HG02981 (cell line): ENCODE measurements around the gene CDC14A.

ENCODE experiments used
- ATAC-seq: cut with Tn5 transposase; IDR thresholded peaks from one replicate; pipeline ENCODE4 v1.9.1; 2021; ENCODE audit warnings: mild to moderate bottlenecking, moderate library complexity; ENCODE audit not compliant: unreplicated experiment

CDC14A gene

GRCh38 chr1:100526894-100527293 lies 174.6 kb downstream of the CDC14A start:
- no peak for ATAC-seq

DNA sequence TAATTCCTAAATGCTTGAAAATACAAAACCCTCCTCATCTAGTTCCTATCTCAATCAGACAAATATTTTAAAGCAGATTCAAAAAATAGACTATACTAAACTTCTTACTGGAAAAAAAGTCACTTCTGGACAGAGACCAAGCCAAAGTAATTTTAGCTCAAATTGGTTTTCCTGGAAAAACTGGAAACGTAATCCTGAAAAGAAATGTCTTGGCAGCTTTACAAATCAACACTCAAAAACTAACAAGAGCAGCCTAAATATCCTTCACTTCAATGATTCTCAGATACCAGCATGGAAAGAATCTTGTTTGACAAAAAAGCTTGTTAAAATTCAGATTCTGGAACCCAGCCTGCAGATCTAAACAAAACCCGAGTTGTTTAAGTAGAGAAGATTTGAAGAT lies 176.6 kb downstream of the CDC14A start:
- ATAC-seq = no peak

DNA sequence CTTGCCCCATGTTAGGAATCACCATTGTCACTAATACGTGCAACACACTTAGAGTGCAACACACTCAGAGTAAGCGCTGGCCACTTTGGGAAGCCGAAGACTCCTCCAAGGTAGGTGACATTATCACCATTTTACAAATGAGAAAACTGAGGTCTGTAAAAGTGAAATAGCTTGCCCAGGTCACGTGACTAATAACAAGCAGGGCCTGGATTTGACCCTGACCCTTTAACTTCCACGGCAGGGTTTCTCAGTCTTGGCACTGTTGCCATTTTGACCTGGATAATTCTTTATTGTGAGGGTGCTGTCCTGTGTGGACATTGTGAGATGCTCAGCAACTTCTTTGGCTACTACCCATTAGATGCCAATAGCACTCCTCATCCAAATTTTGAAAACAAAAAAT lies 177.8 kb downstream of the CDC14A start:
- no peak for ATAC-seq

DNA sequence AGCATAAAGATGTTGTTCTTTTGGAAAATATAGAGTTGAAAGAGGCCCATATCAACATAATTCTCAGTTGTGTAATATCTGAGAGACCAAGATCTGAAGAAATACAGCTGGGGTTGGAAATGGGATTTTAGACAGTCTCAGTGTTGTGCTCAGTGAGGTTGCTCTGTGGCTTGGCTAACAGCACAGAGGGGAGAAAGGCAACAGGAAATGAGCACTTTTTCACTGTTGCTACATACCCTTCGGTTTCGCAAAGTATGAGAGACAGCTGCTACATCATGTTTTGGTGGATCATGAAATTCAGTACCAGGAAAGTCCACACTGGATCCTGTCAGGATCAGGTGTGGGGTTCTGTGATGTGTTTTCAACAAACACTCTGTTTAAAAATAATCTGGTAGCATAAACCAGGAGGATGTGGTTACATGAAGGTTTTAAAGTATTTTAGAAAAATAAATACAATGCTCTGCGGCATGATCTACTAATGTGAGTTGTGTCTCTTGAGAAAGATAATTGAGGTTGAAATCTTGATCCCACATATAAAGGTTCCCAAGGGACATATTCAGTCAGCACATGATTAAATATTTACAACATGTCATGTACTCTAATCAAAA lies 178.7 kb downstream of the CDC14A start:
- peak; percentile 90 for ATAC-seq

DNA sequence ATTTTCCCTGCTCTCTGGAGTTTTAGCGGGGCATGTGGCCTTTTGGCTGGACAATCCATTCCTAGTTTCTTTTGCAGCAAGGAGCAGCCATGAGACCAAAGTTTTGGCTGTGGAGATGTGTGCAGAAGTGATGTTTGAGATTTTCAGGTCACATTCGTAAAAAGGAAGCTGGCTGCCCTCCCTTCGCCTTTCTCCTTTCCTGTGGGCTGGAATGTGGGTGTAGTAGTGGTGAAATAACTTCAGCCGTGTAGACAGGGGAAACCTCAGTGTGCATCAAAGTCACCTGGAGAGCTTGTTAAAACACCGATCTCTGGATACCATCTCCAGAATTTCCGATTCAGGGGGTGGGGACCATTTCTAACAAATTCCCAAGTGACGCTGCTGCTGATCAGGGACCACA lies 180.3 kb downstream of the CDC14A start:
- no peak for ATAC-seq

GRCh38 chr1:100535264-100535663 lies 183.0 kb downstream of the CDC14A start:
- no peak for ATAC-seq

- ATAC-seq = peak; percentile 83
These were observed 183.7 kb downstream of the CDC14A start for GRCh38 chr1:100536031-100536430.

- no peak for ATAC-seq
These were observed 186.9 kb downstream of the CDC14A start for GRCh38 chr1:100538913-100539835.

DNA sequence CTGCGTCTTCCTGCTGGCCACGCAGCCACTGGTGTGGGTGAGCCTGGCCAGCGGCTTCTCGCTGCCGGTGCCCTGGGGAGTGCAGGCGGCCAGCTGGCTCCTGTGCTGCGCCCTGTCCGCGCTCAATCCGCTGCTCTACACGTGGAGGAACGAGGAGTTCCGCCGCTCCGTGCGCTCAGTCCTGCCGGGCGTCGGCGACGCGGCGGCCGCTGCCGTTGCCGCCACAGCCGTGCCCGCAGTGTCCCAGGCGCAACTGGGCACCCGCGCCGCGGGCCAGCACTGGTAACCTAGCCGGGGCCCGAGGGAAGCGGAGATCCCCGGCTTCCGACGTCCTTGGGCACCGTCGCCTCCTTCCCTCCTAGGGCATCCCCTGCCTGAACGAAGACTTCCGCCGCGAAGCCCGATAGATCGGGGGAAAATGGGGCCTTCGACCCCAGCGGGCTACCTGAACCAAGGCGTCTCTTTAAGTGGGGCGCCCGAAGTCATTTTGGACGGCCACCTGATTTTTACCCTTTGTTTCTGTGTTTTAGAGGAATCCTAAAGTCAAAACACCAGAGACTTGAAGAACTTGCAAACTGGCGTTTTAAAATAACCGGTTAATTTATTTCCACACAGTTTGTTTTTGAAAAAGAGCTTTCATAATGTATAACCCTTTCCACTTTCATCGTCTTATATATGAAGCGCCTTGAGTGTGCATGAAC lies 187.7 kb downstream of the CDC14A start:
- no peak for ATAC-seq

- ATAC-seq = no peak
These were observed 190.0 kb downstream of the CDC14A start for GRCh38 chr1:100542285-100542684.

GRCh38 chr1:100543640-100544039 lies 191.3 kb downstream of the CDC14A start:
- peak; percentile 42 for ATAC-seq

- no peak for ATAC-seq
These were observed 192.5 kb downstream of the CDC14A start for GRCh38 chr1:100544791-100545190.

- no peak for ATAC-seq
These were observed 193.5 kb downstream of the CDC14A start for GRCh38 chr1:100545855-100546254.

DNA sequence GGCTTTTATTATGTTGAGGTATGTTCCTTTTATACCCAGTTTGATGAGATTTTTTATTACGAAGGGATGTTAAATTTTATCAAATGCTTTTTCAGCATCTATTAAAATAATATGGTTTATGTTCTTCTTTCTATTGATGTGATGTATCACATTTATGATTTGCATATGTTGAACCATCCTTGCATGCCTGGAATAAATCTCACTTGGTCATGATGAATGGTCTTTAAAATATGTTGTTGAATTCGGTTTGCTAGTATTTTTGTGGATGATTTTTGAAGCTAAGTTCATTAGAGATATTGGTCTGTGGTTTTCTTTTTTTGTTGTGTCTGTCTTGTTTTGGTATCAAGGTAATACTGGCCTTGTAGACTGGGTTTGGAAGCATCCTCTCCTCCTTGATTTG lies 199.7 kb downstream of the CDC14A start:
- ATAC-seq = no peak

GRCh38 chr1:100552922-100553321 lies 200.6 kb downstream of the CDC14A start:
- no peak for ATAC-seq

DNA sequence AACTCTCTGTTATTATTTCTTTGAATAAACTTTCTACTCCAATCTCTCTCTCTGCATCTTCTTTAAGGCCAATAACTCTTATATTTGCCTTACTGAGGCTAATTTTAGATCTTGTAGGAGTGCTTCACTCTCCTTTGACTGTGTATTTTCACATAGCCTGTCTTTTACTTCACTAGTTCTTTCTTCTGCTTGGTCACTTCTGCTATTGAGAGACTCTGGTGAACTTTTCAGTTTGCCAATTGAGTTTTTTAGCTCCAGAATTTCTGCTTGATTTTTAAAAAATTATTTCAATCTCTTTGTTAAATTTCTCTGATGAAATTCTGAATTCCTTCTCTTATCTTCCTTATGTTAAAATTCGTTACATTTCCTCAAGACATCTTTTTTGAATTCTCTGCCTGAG lies 203.9 kb downstream of the CDC14A start:
- no peak for ATAC-seq

DNA sequence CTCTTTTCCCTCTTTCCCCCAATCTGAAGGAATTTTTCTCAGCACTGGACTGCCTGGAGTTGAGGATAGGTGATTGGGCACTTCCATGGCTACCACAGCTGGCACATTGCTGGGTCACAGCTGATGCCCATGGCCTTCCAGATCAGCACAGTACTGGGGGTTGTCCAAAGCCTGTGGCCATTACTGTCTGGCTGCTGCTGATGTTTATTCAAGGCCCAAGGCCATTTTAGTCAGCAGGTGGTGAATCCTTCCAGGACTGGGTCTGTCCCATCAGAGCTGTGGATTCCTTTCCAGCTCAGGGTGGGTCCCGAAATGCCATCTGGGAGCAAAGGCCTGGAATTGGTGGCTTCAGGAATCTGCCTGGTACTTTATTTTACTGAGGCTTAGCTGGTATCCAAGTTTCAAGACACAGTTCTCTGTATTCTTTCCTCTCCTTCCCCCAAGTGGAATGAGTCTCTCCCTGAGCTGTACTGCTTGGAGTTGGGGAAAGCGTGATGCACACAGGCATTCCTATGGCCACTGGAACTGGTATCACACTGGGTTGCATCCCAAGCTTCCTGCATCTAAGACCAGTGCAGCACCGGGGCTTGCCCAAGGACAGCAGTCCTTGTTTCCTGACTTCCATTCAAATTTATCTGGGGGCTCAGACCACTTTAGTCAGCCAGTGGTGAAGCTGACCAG lies 204.8 kb downstream of the CDC14A start:
- ATAC-seq = no peak

DNA sequence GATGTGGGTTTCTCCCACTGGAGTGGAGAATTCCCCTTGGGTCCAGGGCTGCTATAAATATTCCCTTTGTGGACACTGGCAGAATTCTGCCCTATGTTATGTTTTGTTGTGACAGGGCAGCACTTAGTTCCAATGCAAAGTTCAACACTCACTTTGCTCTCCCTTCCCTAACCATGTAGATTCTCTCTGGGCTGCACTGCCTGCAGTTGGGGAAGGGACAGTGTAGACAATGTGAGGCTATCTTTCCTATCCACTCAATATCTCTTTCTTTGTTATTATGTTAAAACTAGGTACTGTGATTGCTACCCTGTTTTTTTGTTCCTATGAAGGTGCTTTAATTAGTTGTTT lies 205.3 kb downstream of the CDC14A start:
- ATAC-seq = no peak

GRCh38 chr1:100565533-100565932 lies 213.2 kb downstream of the CDC14A start:
- no peak for ATAC-seq

GRCh38 chr1:100565937-100566699 lies 213.8 kb downstream of the CDC14A start:
- no peak for ATAC-seq

GRCh38 chr1:100567062-100567461 lies 214.8 kb downstream of the CDC14A start:
- ATAC-seq = no peak
